NCI-H146 (cell line): ENCODE results near the gene ZNF132.
"Not testable (repeated sequence)": the region's sequence is repeated elsewhere in the genome, so short reads cannot be mapped to it uniquely, and the experiment has no call there.

ENCODE experiments used
- DNase-seq: peaks from one replicate; lab custom pipeline; 2025; lab: John Stamatoyannopoulos, UW

The ZNF132 gene

GRCh38 chr19:58439576-58440554 is at the start of gene ZNF132:
TSS of gene ZNF132 (minus strand) at chr19:58440153. CDS start at chr19:58439821, 332 bp downstream.
- DNase-seq: peak; percentile 98

GRCh38 chr19:58484349-58484748 is 44.4 kb upstream of the ZNF132 start:
- not testable (repeated sequence) for DNase-seq

- no peak for DNase-seq
Observed at GRCh38 chr19:58483776-58484175, 43.8 kb upstream of the ZNF132 start.

GRCh38 chr19:58482372-58482771 is 42.4 kb upstream of the ZNF132 start:
- no peak for DNase-seq

GRCh38 chr19:58480831-58481230 is 40.9 kb upstream of the ZNF132 start:
- DNase-seq: no peak

- no peak for DNase-seq
Observed at GRCh38 chr19:58480481-58480830, 40.5 kb upstream of the ZNF132 start.

GRCh38 chr19:58479736-58480480 is 40.0 kb upstream of the ZNF132 start:
- DNase-seq: no peak

GRCh38 chr19:58479303-58479702 is 39.4 kb upstream of the ZNF132 start:
- DNase-seq: no peak

GRCh38 chr19:58477871-58478270 is 37.9 kb upstream of the ZNF132 start:
- no peak for DNase-seq

GRCh38 chr19:58477130-58477529 is 37.2 kb upstream of the ZNF132 start:
- DNase-seq: no peak

- DNase-seq: peak; percentile 66
Observed at GRCh38 chr19:58476498-58477015, 36.6 kb upstream of the ZNF132 start.

- peak; percentile 98 for DNase-seq
Observed at GRCh38 chr19:58475714-58476497, 36.0 kb upstream of the ZNF132 start, which contains the start of gene ZNF446. TSS of gene ZNF446 (plus strand) at chr19:58476352. CDS start at chr19:58477219, 867 bp downstream.

- DNase-seq: no peak
Observed at GRCh38 chr19:58474997-58475713, 35.2 kb upstream of the ZNF132 start.

GRCh38 chr19:58474291-58474996 is 34.5 kb upstream of the ZNF132 start:
- no peak for DNase-seq

- DNase-seq: no peak
Observed at GRCh38 chr19:58473775-58474174, 33.8 kb upstream of the ZNF132 start.

GRCh38 chr19:58471736-58472135 is 31.8 kb upstream of the ZNF132 start:
- no peak for DNase-seq

- not testable (repeated sequence) for DNase-seq
Observed at GRCh38 chr19:58470837-58471543, 31.0 kb upstream of the ZNF132 start.

- DNase-seq: no peak
Observed at GRCh38 chr19:58469241-58470013, 29.5 kb upstream of the ZNF132 start.

- peak; percentile 91 for DNase-seq
Observed at GRCh38 chr19:58468216-58468839, 28.4 kb upstream of the ZNF132 start.
